GM06990 (cell line): Measurements from ENCODE around the gene DBNDD2.

Source experiments
- DNase-seq: peaks from one replicate; pipeline ENCODE4 v3.0.0-alpha.2; 2011; ENCODE audit not compliant: insufficient read length; ENCODE audit errors: extremely low read depth
- H3K27me3 ChIP-seq: replicated peaks from 2 replicates; pipeline ENCODE4 v1.6.0; 2011; ENCODE audit warnings: low read length; ENCODE audit not compliant: control insufficient read depth, insufficient read depth
- H3K36me3 ChIP-seq: 2 replicates; pipeline ENCODE4 v1.5.1; 2011; ENCODE audit warnings: low read length; ENCODE audit not compliant: control insufficient read depth, insufficient read depth
- H3K4me3 ChIP-seq: replicated peaks from 2 replicates; pipeline ENCODE4 v1.5.1; 2011; ENCODE audit warnings: low read depth, mild to moderate bottlenecking, control low read depth, low read length
- CTCF ChIP-seq: IDR thresholded peaks from 2 replicates; pipeline ENCODE4 v1.5.1; 2011; ENCODE audit warnings: low read length, control low read depth, mild to moderate bottlenecking, inconsistent platforms; ENCODE audit not compliant: insufficient read depth, poor library complexity, severe bottlenecking

The DBNDD2 gene

GRCh38 chr20:45363611-45364492 lies 44.2 kb upstream of the DBNDD2 start:
- Histone ChIP-seq H3K4me3 (peak overlapping the region; percentile 89), H3K36me3 (peaks cover 12% of the 10 kb centered on the region), H3K27me3 (no peaks in the 10 kb centered on the region)
- no peak for TF ChIP-seq CTCF
- no peak for DNase-seq

- H3K27me3 ChIP-seq = no peaks in the 10 kb centered on the region
- TF ChIP-seq CTCF = no peak
- peaks cover 12% of the 10 kb centered on the region for H3K36me3 ChIP-seq
- no peak overlapping the region for H3K4me3 ChIP-seq
- DNase-seq = no peak
Measured at GRCh38 chr20:45365444-45365970, 42.6 kb upstream of the DBNDD2 start.

GRCh38 chr20:45366192-45366591 lies 41.9 kb upstream of the DBNDD2 start:
- TF ChIP-seq CTCF = no peak
- no peak for DNase-seq
- H3K36me3 ChIP-seq = peaks cover 12% of the 10 kb centered on the region
- no peaks in the 10 kb centered on the region for H3K27me3 ChIP-seq
- no peak overlapping the region for H3K4me3 ChIP-seq

- H3K4me3 ChIP-seq = no peak overlapping the region
- no peaks in the 10 kb centered on the region for H3K27me3 ChIP-seq
- no peak for TF ChIP-seq CTCF
- no peak for DNase-seq
- H3K36me3 ChIP-seq = peaks cover 12% of the 10 kb centered on the region
Measured at GRCh38 chr20:45366631-45367030, 41.5 kb upstream of the DBNDD2 start.

- Histone ChIP-seq H3K27me3 (no peaks in the 10 kb centered on the region), H3K36me3 (peaks cover 12% of the 10 kb centered on the region), H3K4me3 (no peak overlapping the region)
- TF ChIP-seq CTCF = no peak
- DNase-seq = no peak
Measured at GRCh38 chr20:45367126-45367525, 41.0 kb upstream of the DBNDD2 start.
